ENCODE measurements around the gene EVL.

DNA sequence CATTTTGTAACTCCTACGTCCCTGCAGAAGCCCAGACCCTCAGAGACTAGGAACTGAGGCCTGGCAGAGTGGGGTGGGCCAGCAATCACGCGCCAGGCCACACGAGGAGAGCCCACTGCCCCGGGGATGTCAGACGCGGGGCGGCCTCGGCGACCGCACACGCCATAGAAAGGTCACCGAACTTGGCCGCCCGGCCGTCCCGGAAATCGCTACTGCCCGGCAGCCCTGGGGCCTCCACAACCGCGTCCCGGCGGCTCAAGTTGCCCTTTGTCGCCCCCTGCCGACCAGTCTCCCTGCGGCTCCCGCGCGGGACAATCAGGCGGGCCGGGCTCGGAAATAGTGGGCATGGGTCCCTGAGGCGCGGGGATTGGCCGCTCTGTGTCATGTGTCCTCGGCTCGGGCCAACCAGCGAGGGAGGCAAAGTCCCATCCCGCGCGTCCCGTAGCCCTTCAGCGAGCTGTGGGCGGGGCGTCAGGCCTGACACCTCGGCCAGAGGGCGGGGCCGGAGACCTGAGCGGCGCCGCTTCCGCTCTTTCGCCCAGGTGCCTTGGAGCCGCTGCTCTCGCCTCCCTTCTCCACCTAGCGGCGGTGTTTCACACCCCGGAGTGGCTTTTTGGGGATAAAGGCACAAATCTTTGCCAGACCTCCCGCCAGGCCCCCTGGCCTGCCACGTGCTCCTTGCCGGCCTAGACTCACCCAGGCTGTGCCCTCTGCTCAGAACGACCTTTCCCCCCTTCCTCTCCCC lies 127.6 kb downstream of the EVL start:
- 0 out of 2 replicates have a peak, but pooled peaks have one; percentile 27 for TF ChIP-seq CBX5 (IDR thresholded peaks at IDR 0.05; ENCODE audit: low read depth)
- TF ChIP-seq EP300 (IDR thresholded peaks at IDR 0.05; ENCODE audit: borderline replicate concordance in 1 of 2, control insufficient read depth in 1 of 2, low read depth in 2 of 2, low read length in 2 of 2): no peak
- TF ChIP-seq, protein P1, sequence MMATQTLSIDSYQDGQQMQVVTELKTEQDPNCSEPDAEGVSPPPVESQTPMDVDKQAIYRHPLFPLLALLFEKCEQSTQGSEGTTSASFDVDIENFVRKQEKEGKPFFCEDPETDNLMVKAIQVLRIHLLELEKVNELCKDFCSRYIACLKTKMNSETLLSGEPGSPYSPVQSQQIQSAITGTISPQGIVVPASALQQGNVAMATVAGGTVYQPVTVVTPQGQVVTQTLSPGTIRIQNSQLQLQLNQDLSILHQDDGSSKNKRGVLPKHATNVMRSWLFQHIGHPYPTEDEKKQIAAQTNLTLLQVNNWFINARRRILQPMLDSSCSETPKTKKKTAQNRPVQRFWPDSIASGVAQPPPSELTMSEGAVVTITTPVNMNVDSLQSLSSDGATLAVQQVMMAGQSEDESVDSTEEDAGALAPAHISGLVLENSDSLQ (IDR thresholded peaks at IDR 0.05): peak; percentile 84; the same call in 1 of the 2 replicates
- TF ChIP-seq KDM1A (IDR thresholded peaks at IDR 0.05; ENCODE audit: borderline replicate concordance): no peak
- no peak for TF ChIP-seq EZH2 (IDR thresholded peaks at IDR 0.05; ENCODE audit: borderline replicate concordance, control insufficient read depth, low read depth, low read length)
- TF ChIP-seq POLR2A (IDR thresholded peaks at IDR 0.05; ENCODE audit: low read depth, low read length): peak; percentile 85

All from GM12878 (cell line).